IPS DF 6.9 (cell line): ENCODE measurements around the gene CDC42SE2.
A peak's percentile ranks its signal among the peaks of the same experiment; 100 is the strongest.

Experiments used
- DNase-seq: peaks from one replicate; pipeline ENCODE4 v3.0.0-alpha.2; 2013; ENCODE audit warnings: low read depth, low spot score
- H3K27ac ChIP-seq: one replicate; pipeline ENCODE4 v1.5.1; 2013; ENCODE audit warnings: low read length, control low read depth
- H3K27me3 ChIP-seq: 2 replicates; pipeline ENCODE4 v1.6.1; 2013; ENCODE audit warnings: mild to moderate bottlenecking, low read length; ENCODE audit not compliant: control insufficient read depth, insufficient read depth
- H3K36me3 ChIP-seq: 2 replicates; pipeline ENCODE4 v1.6.1; 2013; ENCODE audit warnings: low read length; ENCODE audit not compliant: control insufficient read depth, insufficient read depth
- H3K4me1 ChIP-seq: 2 replicates; pipeline ENCODE4 v1.6.1; 2013; ENCODE audit warnings: low read length; ENCODE audit not compliant: control insufficient read depth, insufficient read depth
- H3K4me3 ChIP-seq: 2 replicates; pipeline ENCODE4 v1.5.1; 2013; ENCODE audit warnings: mild to moderate bottlenecking, low read length
- H3K9me3 ChIP-seq: 2 replicates; pipeline ENCODE4 v1.6.1; 2013; ENCODE audit warnings: low read length, inconsistent platforms; ENCODE audit not compliant: control insufficient read depth, insufficient read depth
- WGBS: extraction: QIAGEN DNeasy Blood & Tissue Kit; methylation state at CpG from one replicate; pipeline ENCODE4 v1.1.7; 2013; ENCODE audit warnings: mixed read lengths, missing lambda C conversion rate; ENCODE audit not compliant: insufficient read length, insufficient coverage; 5-methylcytosine and 5-hydroxymethylcytosine counted together

The CDC42SE2 gene

GRCh38 chr5:131263648-131264450, at the start of gene CDC42SE2:
CDC42SE2 (plus strand) TSS chr5:131264053; CDS start chr5:131359494, 95,441 bp downstream.
- H3K4me3 ChIP-seq: peak within 1 kb of the TSS; percentile 93
- no peaks in the 10 kb centered on the region for H3K4me1 ChIP-seq
- no peaks in the 10 kb centered on the region for H3K9me3 ChIP-seq
- no CpG with 5 or more reads among the region's 97 CpGs for WGBS
- DNase-seq: peak; percentile 66
- no peaks in the 10 kb centered on the region for H3K36me3 ChIP-seq
- H3K27me3 ChIP-seq: no peaks in the 10 kb centered on the region
- no peak within 1 kb of the TSS for H3K27ac ChIP-seq

GRCh38 chr5:131214609-131215227, 49.1 kb upstream of the CDC42SE2 start:
- no peak overlapping the region for H3K4me3 ChIP-seq
- H3K36me3 ChIP-seq: no peaks in the 10 kb centered on the region
- no peaks in the 10 kb centered on the region for H3K9me3 ChIP-seq
- no CpG with 5 or more reads among the region's 3 CpGs for WGBS
- H3K4me1 ChIP-seq: no peaks in the 10 kb centered on the region
- no peak for DNase-seq
- no peak overlapping the region for H3K27ac ChIP-seq
- no peaks in the 10 kb centered on the region for H3K27me3 ChIP-seq

- H3K36me3 ChIP-seq: no peaks in the 10 kb centered on the region
- no peaks in the 10 kb centered on the region for H3K9me3 ChIP-seq
- WGBS: no CpG with 5 or more reads among the region's 4 CpGs
Measured at GRCh38 chr5:131217791-131218190, 46.1 kb upstream of the CDC42SE2 start.

GRCh38 chr5:131218392-131218791, 45.5 kb upstream of the CDC42SE2 start:
- Histone ChIP-seq H3K4me3 (no peak overlapping the region), H3K9me3 (no peaks in the 10 kb centered on the region), H3K27ac (no peak overlapping the region), H3K4me1 (no peaks in the 10 kb centered on the region), H3K27me3 (no peaks in the 10 kb centered on the region), H3K36me3 (no peaks in the 10 kb centered on the region)
- no CpG with 5 or more reads among the region's 4 CpGs for WGBS
- no peak for DNase-seq

More at GRCh38 chr5:131217791-131218190, 46.1 kb upstream of the CDC42SE2 start:
- no peaks in the 10 kb centered on the region for H3K4me1 ChIP-seq
- DNase-seq: no peak
- H3K27me3 ChIP-seq: no peaks in the 10 kb centered on the region
- no peak overlapping the region for H3K27ac ChIP-seq
- no peak overlapping the region for H3K4me3 ChIP-seq

- no CpG with 5 or more reads among the region's 7 CpGs for WGBS
- H3K27me3 ChIP-seq: no peaks in the 10 kb centered on the region
- no peaks in the 10 kb centered on the region for H3K36me3 ChIP-seq
- H3K4me1 ChIP-seq: no peaks in the 10 kb centered on the region
- no peak overlapping the region for H3K27ac ChIP-seq
- DNase-seq: no peak
- H3K4me3 ChIP-seq: no peak overlapping the region
- no peaks in the 10 kb centered on the region for H3K9me3 ChIP-seq
Measured at GRCh38 chr5:131220566-131220965, 43.3 kb upstream of the CDC42SE2 start.

GRCh38 chr5:131221008-131221703, 42.7 kb upstream of the CDC42SE2 start:
- Histone ChIP-seq H3K36me3 (no peaks in the 10 kb centered on the region), H3K27ac (no peak overlapping the region), H3K4me3 (no peak overlapping the region), H3K27me3 (no peaks in the 10 kb centered on the region), H3K9me3 (no peaks in the 10 kb centered on the region), H3K4me1 (no peaks in the 10 kb centered on the region)
- WGBS: no CpG with 5 or more reads among the region's 10 CpGs
- no peak for DNase-seq

- no peaks in the 10 kb centered on the region for H3K4me1 ChIP-seq
- H3K27me3 ChIP-seq: no peaks in the 10 kb centered on the region
- H3K36me3 ChIP-seq: no peaks in the 10 kb centered on the region
- H3K9me3 ChIP-seq: no peaks in the 10 kb centered on the region
- DNase-seq: no peak
- H3K4me3 ChIP-seq: no peak overlapping the region
- no peak overlapping the region for H3K27ac ChIP-seq
Measured at GRCh38 chr5:131221888-131222287, 42.0 kb upstream of the CDC42SE2 start.

GRCh38 chr5:131222731-131223130, 41.1 kb upstream of the CDC42SE2 start:
- Histone ChIP-seq H3K27me3 (no peaks in the 10 kb centered on the region), H3K27ac (no peak overlapping the region), H3K4me3 (no peak overlapping the region), H3K36me3 (no peaks in the 10 kb centered on the region), H3K4me1 (no peaks in the 10 kb centered on the region), H3K9me3 (no peaks in the 10 kb centered on the region)
- DNase-seq: no peak

GRCh38 chr5:131223751-131224386, 40.0 kb upstream of the CDC42SE2 start:
- Histone ChIP-seq H3K27ac (no peak overlapping the region), H3K4me3 (no peak overlapping the region), H3K27me3 (no peaks in the 10 kb centered on the region), H3K9me3 (no peaks in the 10 kb centered on the region), H3K36me3 (no peaks in the 10 kb centered on the region), H3K4me1 (no peaks in the 10 kb centered on the region)
- no CpG with 5 or more reads among the region's 2 CpGs for WGBS
- no peak for DNase-seq

GRCh38 chr5:131224387-131225201, 39.3 kb upstream of the CDC42SE2 start:
- H3K36me3 ChIP-seq: no peaks in the 10 kb centered on the region
- H3K27me3 ChIP-seq: no peaks in the 10 kb centered on the region
- no peaks in the 10 kb centered on the region for H3K9me3 ChIP-seq
- WGBS: no CpG with 5 or more reads among the region's 6 CpGs
- DNase-seq: no peak
- no peak overlapping the region for H3K4me3 ChIP-seq
- H3K4me1 ChIP-seq: no peaks in the 10 kb centered on the region
- H3K27ac ChIP-seq: no peak overlapping the region
